HepG2 (cell line): Measurements from ENCODE around the gene SCMH1. TPM values are rescaled to one million over a fixed set of nuclear protein-coding genes. Genes with fewer than 3 reads are reported as not detected.

Source experiments
- ARID2 ChIP-seq: sonication (generic); formaldehyde crosslinking; IDR thresholded peaks from 2 replicates; pipeline ENCODE4 v1.8.1; 2022; ENCODE audit warnings: mild to moderate bottlenecking, missing genetic modification reagents, borderline replicate concordance
- CC2D1A ChIP-seq: sonication (generic); formaldehyde crosslinking; IDR thresholded peaks from 2 replicates; pipeline ENCODE4 v1.8.1; 2023; ENCODE audit warnings: mild to moderate bottlenecking, missing genetic modification reagents
- HCFC1 ChIP-seq: fragments of 150-350 bp; IDR thresholded peaks from 2 replicates; pipeline ENCODE4 v1.6.1; 2014; ENCODE audit warnings: low read depth, low read length
- HMGXB4 ChIP-seq, 2 experiments: sonication (generic) in 1 of 2; formaldehyde crosslinking in 1 of 2; IDR thresholded peaks; 2 replicates each; pipeline versions ENCODE4 v1.4.0 to v1.6.1; 2018 to 2020; ENCODE audit warnings: missing genetic modification reagents in 2 of 2, borderline replicate concordance in 1 of 2, low read depth in 1 of 2, mild to moderate bottlenecking in 1 of 2, missing biosample characterization in 1 of 2
- KDM4B ChIP-seq: sonication (generic); formaldehyde crosslinking; IDR thresholded peaks from 2 replicates; pipeline ENCODE4 v1.4.0; 2020; ENCODE audit warnings: missing genetic modification reagents
- LCORL ChIP-seq, 2 experiments: fragments of 450-650 bp in 1 of 2; sonication (generic) in 1 of 2; formaldehyde crosslinking in 1 of 2; IDR thresholded peaks; 2 replicates each; pipeline versions ENCODE4 v1.5.0 to v1.6.1; 2017 to 2020; ENCODE audit warnings: antibody characterized with exemption in 1 of 2, missing genetic modification reagents in 1 of 2
- MEIS2 ChIP-seq: sonication (generic); formaldehyde crosslinking; IDR thresholded peaks from 2 replicates; pipeline ENCODE4 v1.9.0; 2021; ENCODE audit warnings: mild to moderate bottlenecking, missing genetic modification reagents
- PRPF4 ChIP-seq: fragments of 200-400 bp; formaldehyde crosslinking; IDR thresholded peaks from 2 replicates; pipeline ENCODE4 v1.6.1; 2016; ENCODE audit warnings: low read length, low read depth; ENCODE audit not compliant: poor library complexity, severe bottlenecking
- RAD51 ChIP-seq: fragments of 450-650 bp; IDR thresholded peaks from 2 replicates; pipeline ENCODE4 v1.6.1; 2016; ENCODE audit warnings: borderline replicate concordance
- RCOR2 ChIP-seq: IDR thresholded peaks from 2 replicates; pipeline ENCODE4 v1.6.1; 2016; ENCODE audit warnings: missing biosample characterization, missing genetic modification reagents
- RORA ChIP-seq: sonication (generic); formaldehyde crosslinking; IDR thresholded peaks from 2 replicates; pipeline ENCODE4 v1.5.0; 2020; ENCODE audit warnings: mild to moderate bottlenecking, missing genetic modification reagents, moderate library complexity
- SMC3 ChIP-seq: IDR thresholded peaks from 2 replicates; pipeline ENCODE4 v1.6.1; 2011; ENCODE audit warnings: low read length, improper control_type of control experiment
- SNAPC2 ChIP-seq: sonication (generic); formaldehyde crosslinking; IDR thresholded peaks from 2 replicates; pipeline ENCODE4 v1.8.1; 2022; ENCODE audit warnings: mild to moderate bottlenecking, missing genetic modification reagents
- SRY ChIP-seq: sonication (generic); formaldehyde crosslinking; IDR thresholded peaks from 2 replicates; pipeline ENCODE4 v1.8.0; 2022; ENCODE audit warnings: mild to moderate bottlenecking, missing genetic modification reagents
- ZC3H13 ChIP-seq: sonication (generic); formaldehyde crosslinking; IDR thresholded peaks from 2 replicates; pipeline ENCODE4 v1.8.1; 2023; ENCODE audit warnings: mild to moderate bottlenecking, missing genetic modification reagents, moderate library complexity
- ZFP62 ChIP-seq: sonication (generic); formaldehyde crosslinking; IDR thresholded peaks from 2 replicates; pipeline ENCODE4 v1.4.0; 2020; ENCODE audit warnings: missing genetic modification reagents
- ZNF597 ChIP-seq: sonication (generic); formaldehyde crosslinking; IDR thresholded peaks from 2 replicates; pipeline ENCODE4 v1.5.0; 2020; ENCODE audit warnings: missing genetic modification reagents
- ZNF672 ChIP-seq: sonication (generic); formaldehyde crosslinking; IDR thresholded peaks from 2 replicates; pipeline ENCODE4 v1.8.1; 2022; ENCODE audit warnings: missing genetic modification reagents
- ZNF841 ChIP-seq: sonication (generic); formaldehyde crosslinking; IDR thresholded peaks from 2 replicates; pipeline ENCODE4 v1.8.1; 2023; ENCODE audit warnings: missing genetic modification reagents, borderline replicate concordance
- ZSCAN22 ChIP-seq: sonication (generic); formaldehyde crosslinking; IDR thresholded peaks from 2 replicates; pipeline ENCODE4 v1.4.0; 2020; ENCODE audit warnings: mild to moderate bottlenecking, missing genetic modification reagents
- ZSCAN30 ChIP-seq: sonication (generic); formaldehyde crosslinking; IDR thresholded peaks from 2 replicates; pipeline ENCODE4 v1.5.0; 2020; ENCODE audit warnings: mild to moderate bottlenecking, missing genetic modification reagents
- polyA plus RNA-seq, 8 experiments: library from polyadenylated mRNA; depleted of rRNA in 3 of 8; stranded (reverse) in 7 of 8; unstranded in 1 of 8; fragments of >200 nt; fragmentation: Illumina TruSeq in 4 of 8; extraction: Trizol in 4 of 8; gene quantifications; 2 replicates each; pipeline versions ENCODE4 v1.2.1 to v1.2.3, GENCODE V29; 2011 to 2016; ENCODE audit warnings: low read depth in 4 of 8, missing spikeins in 1 of 8, mixed read lengths in 1 of 8; ENCODE audit not compliant: insufficient read depth in 1 of 8
- total RNA-seq, 5 experiments: library from RNA; depleted of rRNA; stranded (reverse); fragments of >200 nt; fragmentation: Illumina TruSeq; extraction: Trizol; gene quantifications; 2 replicates each; pipeline ENCODE4 v1.2.3, GENCODE V29; 2016; ENCODE audit warnings: low read depth in 1 of 5
- TF ChIP-seq, protein P1 (sequence below): sonication (generic); formaldehyde crosslinking; IDR thresholded peaks from 2 replicates; pipeline ENCODE4 v1.4.0; 2020; ENCODE audit warnings: missing genetic modification reagents

SCMH1 gene
- total and polyA plus RNA-seq, 2 of the 13 experiments (the other 11 are each of a cell fraction or from before 2014, with no cell fraction given) = 41.8 to 52.6 TPM

- TF ChIP-seq SNAPC2 (no peak), ZSCAN30 (CRISPR knock-in tag) (no peak), SMC3 (no peak), ZNF597 (no peak), ZFP62 (CRISPR knock-in tag) (no peak), ZNF841 (no peak), ZNF672 (no peak), RCOR2 (CRISPR knock-in tag) (no peak), RORA (CRISPR knock-in tag) (no peak), ZSCAN22 (CRISPR knock-in tag) (no peak), HCFC1 (no peak), KDM4B (CRISPR knock-in tag) (no peak), CC2D1A (no peak), PRPF4 (no peak), MEIS2 (no peak), ARID2 (CRISPR knock-in tag) (no peak), ZC3H13 (CRISPR knock-in tag) (no peak), LCORL (IDR thresholded peaks at IDR 0.05) (no peak), LCORL (CRISPR knock-in tag; IDR thresholded peaks at IDR 0.05) (no peak), RAD51 (no peak), SRY (CRISPR knock-in tag) (no peak), HMGXB4 (CRISPR knock-in tag; IDR thresholded peaks at IDR 0.05; ENCODE audit: borderline replicate concordance in 1 of 2, low read depth in 1 of 2) (peak; percentile 14 to 28; a peak in 2 of 4 replicates)
- TF ChIP-seq, protein P1, sequence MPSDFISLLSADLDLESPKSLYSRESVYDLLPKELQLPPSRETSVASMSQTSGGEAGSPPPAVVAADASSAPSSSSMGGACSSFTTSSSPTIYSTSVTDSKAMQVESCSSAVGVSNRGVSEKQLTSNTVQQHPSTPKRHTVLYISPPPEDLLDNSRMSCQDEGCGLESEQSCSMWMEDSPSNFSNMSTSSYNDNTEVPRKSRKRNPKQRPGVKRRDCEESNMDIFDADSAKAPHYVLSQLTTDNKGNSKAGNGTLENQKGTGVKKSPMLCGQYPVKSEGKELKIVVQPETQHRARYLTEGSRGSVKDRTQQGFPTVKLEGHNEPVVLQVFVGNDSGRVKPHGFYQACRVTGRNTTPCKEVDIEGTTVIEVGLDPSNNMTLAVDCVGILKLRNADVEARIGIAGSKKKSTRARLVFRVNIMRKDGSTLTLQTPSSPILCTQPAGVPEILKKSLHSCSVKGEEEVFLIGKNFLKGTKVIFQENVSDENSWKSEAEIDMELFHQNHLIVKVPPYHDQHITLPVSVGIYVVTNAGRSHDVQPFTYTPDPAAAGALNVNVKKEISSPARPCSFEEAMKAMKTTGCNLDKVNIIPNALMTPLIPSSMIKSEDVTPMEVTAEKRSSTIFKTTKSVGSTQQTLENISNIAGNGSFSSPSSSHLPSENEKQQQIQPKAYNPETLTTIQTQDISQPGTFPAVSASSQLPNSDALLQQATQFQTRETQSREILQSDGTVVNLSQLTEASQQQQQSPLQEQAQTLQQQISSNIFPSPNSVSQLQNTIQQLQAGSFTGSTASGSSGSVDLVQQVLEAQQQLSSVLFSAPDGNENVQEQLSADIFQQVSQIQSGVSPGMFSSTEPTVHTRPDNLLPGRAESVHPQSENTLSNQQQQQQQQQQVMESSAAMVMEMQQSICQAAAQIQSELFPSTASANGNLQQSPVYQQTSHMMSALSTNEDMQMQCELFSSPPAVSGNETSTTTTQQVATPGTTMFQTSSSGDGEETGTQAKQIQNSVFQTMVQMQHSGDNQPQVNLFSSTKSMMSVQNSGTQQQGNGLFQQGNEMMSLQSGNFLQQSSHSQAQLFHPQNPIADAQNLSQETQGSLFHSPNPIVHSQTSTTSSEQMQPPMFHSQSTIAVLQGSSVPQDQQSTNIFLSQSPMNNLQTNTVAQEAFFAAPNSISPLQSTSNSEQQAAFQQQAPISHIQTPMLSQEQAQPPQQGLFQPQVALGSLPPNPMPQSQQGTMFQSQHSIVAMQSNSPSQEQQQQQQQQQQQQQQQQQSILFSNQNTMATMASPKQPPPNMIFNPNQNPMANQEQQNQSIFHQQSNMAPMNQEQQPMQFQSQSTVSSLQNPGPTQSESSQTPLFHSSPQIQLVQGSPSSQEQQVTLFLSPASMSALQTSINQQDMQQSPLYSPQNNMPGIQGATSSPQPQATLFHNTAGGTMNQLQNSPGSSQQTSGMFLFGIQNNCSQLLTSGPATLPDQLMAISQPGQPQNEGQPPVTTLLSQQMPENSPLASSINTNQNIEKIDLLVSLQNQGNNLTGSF (CRISPR knock-in tag) = no peak
Measured at GRCh38 chr1:41241354-41241748, 755 bp downstream of the SCMH1 start (continued).
